Transverse colon (tissue), 4 donors: ENCODE data around the gene PLB1. TPM values are rescaled to one million over a fixed set of nuclear protein-coding genes. Genes with fewer than 3 reads are reported as not detected.
A peak's percentile ranks its signal among the peaks of the same experiment; 100 is the strongest.

Experiments
- DNase-seq: peaks from one replicate; pipeline ENCODE4 v3.0.0-alpha.2; 2019
- H3K27ac ChIP-seq, 4 donors: fragments of 200-600 bp; sonication (generic); 2 replicates each; pipeline ENCODE4 v1.5.1; 2016 to 2018; ENCODE audit warnings: inconsistent platforms in 4 of 4
- H3K27me3 ChIP-seq: fragments of 200-600 bp; sonication (generic); 2 replicates; pipeline ENCODE4 v1.5.1; 2017; ENCODE audit warnings: inconsistent platforms
- H3K36me3 ChIP-seq, 4 donors: fragments of 200-600 bp; sonication (generic); 2 replicates each; pipeline ENCODE4 v1.5.1; 2017 to 2019; ENCODE audit warnings: inconsistent platforms in 4 of 4
- H3K4me1 ChIP-seq, 4 donors: fragments of 200-600 bp; sonication (generic); 2 replicates each; pipeline ENCODE4 v1.5.1; 2017 to 2020; ENCODE audit warnings: inconsistent platforms in 4 of 4
- H3K4me3 ChIP-seq, 4 donors: fragments of 200-600 bp; sonication (generic); 1 replicate in 1 of 4; 2 replicates in 3 of 4; pipeline versions ENCODE4 v1.5.1 to v1.6.1; 2017 to 2019; ENCODE audit warnings: inconsistent platforms in 4 of 4
- H3K9me3 ChIP-seq, 2 donors: fragments of 200-600 bp; sonication (generic); 2 replicates each; pipeline ENCODE4 v1.5.1; 2017 to 2019; ENCODE audit warnings: inconsistent platforms in 2 of 2
- EP300 ChIP-seq: sonication (generic); formaldehyde crosslinking; IDR thresholded peaks from one replicate; pipeline ENCODE4 v1.6.1; 2017; ENCODE audit warnings: antibody characterized with exemption, low read depth
- POLR2A ChIP-seq: fragments of 450-650 bp; IDR thresholded peaks from one replicate; pipeline ENCODE4 v1.6.1; 2016; ENCODE audit warnings: antibody characterized with exemption, mild to moderate bottlenecking, moderate library complexity
- POLR2AphosphoS5 ChIP-seq, 3 donors: sonication (generic); formaldehyde crosslinking; IDR thresholded peaks; one replicate each; pipeline ENCODE4 v1.6.1; 2016; ENCODE audit warnings: antibody characterized with exemption in 3 of 3
- WGBS, 2 donors: methylation state at CpG; one replicate each; pipeline ENCODE4 v1.1.5; 2018; ENCODE audit warnings: low coverage in 1 of 2; 5-methylcytosine and 5-hydroxymethylcytosine counted together
- in situ Hi-C, 4 donors: fragments of 200-750 bp; cut with MboI; loops; one replicate each; pipeline versions ENCODE4 v1.15.0 to v1.15.1; 2017; ENCODE audit warnings: low sequenced_read_pairs in 3 of 4, low pct_ligation_motif_present in 1 of 4, low pct_unique_long_range_greater_than_20kb in 1 of 4
- intact Hi-C: fragments of 100-400 bp; cut with DNase I; formaldehyde crosslinking; loops from one replicate; pipeline ENCODE4 v1.15.1; 2023; ENCODE audit warnings: low total_unique reads
- total RNA-seq, 4 donors: library from RNA; depleted of rRNA; stranded (reverse); fragments of >200 nt; gene quantifications; one replicate each; pipeline ENCODE4 v1.1.0, GENCODE V29; 2016
- TF ChIP-seq, protein P1 (sequence below), 5 experiments: fragments of 200-600 bp in 3 of 5; fragments of 450-650 bp in 2 of 5; sonication (generic) in 3 of 5; IDR thresholded peaks; 1 replicate in 2 of 5; 2 replicates in 3 of 5; pipeline ENCODE4 v1.5.1; 2016 to 2017; ENCODE audit warnings: antibody characterized with exemption in 5 of 5, inconsistent platforms in 3 of 5, mild to moderate bottlenecking in 2 of 5, moderate library complexity in 1 of 5

PLB1 gene
- total RNA-seq, 4 donors from 2014 or later: 0.20 to 4.2 (median 1.8) TPM

DNA sequence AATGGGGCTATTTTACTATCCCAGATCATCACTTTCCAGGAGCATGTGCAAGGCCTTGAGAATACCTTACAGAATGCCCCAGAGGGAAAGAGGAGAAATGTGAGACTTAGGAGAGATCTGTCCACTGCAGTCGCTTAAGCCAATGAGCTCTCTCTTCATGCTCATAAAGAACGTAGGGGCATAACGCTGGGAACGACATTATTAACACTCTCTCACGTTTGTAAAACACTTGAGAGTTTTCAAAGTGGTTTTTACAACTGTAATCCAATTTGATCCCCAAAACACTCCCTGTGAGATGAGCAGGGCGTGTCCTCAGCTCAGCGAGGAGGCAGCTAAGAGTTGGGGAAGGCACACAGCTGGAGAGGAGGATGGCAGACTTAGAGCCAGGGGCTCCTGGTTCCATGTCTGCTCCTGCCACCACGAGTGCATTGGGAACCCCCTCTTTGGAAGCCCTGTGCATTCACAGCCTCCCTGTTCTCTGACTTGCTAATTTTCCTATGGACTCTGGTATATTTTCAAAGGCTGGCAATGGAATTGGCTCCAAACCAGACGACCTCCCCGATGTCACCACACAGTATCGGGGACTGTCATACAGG, 97.4 kb downstream of the PLB1 start:
- H3K9me3 ChIP-seq: no peaks in the 10 kb centered on the region
- TF ChIP-seq POLR2A: no peak
- no peak for TF ChIP-seq EP300
- no peak for TF ChIP-seq POLR2AphosphoS5 (IDR thresholded peaks at IDR 0.05)
- TF ChIP-seq, protein P1, sequence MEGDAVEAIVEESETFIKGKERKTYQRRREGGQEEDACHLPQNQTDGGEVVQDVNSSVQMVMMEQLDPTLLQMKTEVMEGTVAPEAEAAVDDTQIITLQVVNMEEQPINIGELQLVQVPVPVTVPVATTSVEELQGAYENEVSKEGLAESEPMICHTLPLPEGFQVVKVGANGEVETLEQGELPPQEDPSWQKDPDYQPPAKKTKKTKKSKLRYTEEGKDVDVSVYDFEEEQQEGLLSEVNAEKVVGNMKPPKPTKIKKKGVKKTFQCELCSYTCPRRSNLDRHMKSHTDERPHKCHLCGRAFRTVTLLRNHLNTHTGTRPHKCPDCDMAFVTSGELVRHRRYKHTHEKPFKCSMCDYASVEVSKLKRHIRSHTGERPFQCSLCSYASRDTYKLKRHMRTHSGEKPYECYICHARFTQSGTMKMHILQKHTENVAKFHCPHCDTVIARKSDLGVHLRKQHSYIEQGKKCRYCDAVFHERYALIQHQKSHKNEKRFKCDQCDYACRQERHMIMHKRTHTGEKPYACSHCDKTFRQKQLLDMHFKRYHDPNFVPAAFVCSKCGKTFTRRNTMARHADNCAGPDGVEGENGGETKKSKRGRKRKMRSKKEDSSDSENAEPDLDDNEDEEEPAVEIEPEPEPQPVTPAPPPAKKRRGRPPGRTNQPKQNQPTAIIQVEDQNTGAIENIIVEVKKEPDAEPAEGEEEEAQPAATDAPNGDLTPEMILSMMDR (IDR thresholded peaks at IDR 0.05): no peak
- H3K4me1 ChIP-seq: peaks cover 14 to 22% (median 16%) of the 10 kb centered on the region in 4 donors
- H3K4me3 ChIP-seq: no peak overlapping the region
- intact Hi-C loops (loop anchor here (5.0 kb wide), 1 partner anchor 69 kb away; no protein-coding TSS in a partner anchor), in situ Hi-C loops (loop anchor here in 3 of 4 donors (10.0 to 25.0 kb wide), 3 partner anchors 162 to 619 kb away; partner anchors contain the start of genes PPP1CB (in 3 of the 3) and WDR43 (in 1 of the 3))
- H3K27me3 ChIP-seq: no peaks in the 10 kb centered on the region
- 46 to 51% methylated on average over 4 to 11 of the region's 11 CpGs for WGBS, 2 donors
- H3K36me3 ChIP-seq: no peaks in the 10 kb centered on the region
- DNase-seq: no peak
- no peak overlapping the region for H3K27ac ChIP-seq

GRCh38 chr2:28594000-28594331, 98.1 kb downstream of the PLB1 start:
- Histone ChIP-seq H3K4me1 (peaks cover 14 to 22% (median 16%) of the 10 kb centered on the region in 4 donors), H3K36me3 (no peaks in the 10 kb centered on the region), H3K27me3 (no peaks in the 10 kb centered on the region), H3K9me3 (no peaks in the 10 kb centered on the region), H3K4me3 (no peak overlapping the region), H3K27ac (peak overlapping the region; percentile 78 to 88 (median 83))
- in situ Hi-C loops: loop anchor here in 3 of 4 donors (10.0 to 25.0 kb wide), 3 partner anchors 161 to 618 kb away; partner anchors contain the start of genes PPP1CB (in 3 of the 3) and WDR43 (in 1 of the 3)
- intact Hi-C loops: loop anchor here (2.0 to 5.0 kb wide), 2 partner anchors 68 to 159 kb away; no protein-coding TSS in a partner anchor
- 33 to 45% methylated on average over 7 to 9 of the region's 9 CpGs for WGBS, 2 donors
- no peak for TF ChIP-seq EP300
- TF ChIP-seq POLR2A: no peak
- TF ChIP-seq POLR2AphosphoS5 (IDR thresholded peaks at IDR 0.05): no peak
- TF ChIP-seq, protein P1 (IDR thresholded peaks at IDR 0.05): no peak
- no peak for DNase-seq

- no peak for TF ChIP-seq EP300
- peak; percentile 29 to 68 (median 40) for TF ChIP-seq POLR2AphosphoS5 (IDR thresholded peaks at IDR 0.05)
- TF ChIP-seq POLR2A: peak; percentile 20
- TF ChIP-seq, protein P1 (IDR thresholded peaks at IDR 0.05): peak; percentile 83 to 92 (median 84)
- intact Hi-C loops (loop anchor here (2.0 to 5.0 kb wide), 2 partner anchors 68 to 158 kb away; no protein-coding TSS in a partner anchor), in situ Hi-C loops (loop anchor here (5.0 to 25.0 kb wide), 4 partner anchors 160 to 618 kb away; partner anchors contain the start of genes PPP1CB (in 3 of the 4) and WDR43 (in 1 of the 4))
- Histone ChIP-seq H3K4me1 (peaks cover 14 to 22% (median 16%) of the 10 kb centered on the region in 4 donors), H3K4me3 (no peak overlapping the region), H3K36me3 (no peaks in the 10 kb centered on the region), H3K9me3 (no peaks in the 10 kb centered on the region), H3K27ac (peak overlapping the region; percentile 78 to 88 (median 83)), H3K27me3 (no peaks in the 10 kb centered on the region)
- DNase-seq: peak; percentile 96
- 0 to 33% methylated on average over 6 to 20 of the region's 20 CpGs for WGBS, 2 donors
These were observed 98.7 kb downstream of the PLB1 start for GRCh38 chr2:28594332-28595108.

DNA sequence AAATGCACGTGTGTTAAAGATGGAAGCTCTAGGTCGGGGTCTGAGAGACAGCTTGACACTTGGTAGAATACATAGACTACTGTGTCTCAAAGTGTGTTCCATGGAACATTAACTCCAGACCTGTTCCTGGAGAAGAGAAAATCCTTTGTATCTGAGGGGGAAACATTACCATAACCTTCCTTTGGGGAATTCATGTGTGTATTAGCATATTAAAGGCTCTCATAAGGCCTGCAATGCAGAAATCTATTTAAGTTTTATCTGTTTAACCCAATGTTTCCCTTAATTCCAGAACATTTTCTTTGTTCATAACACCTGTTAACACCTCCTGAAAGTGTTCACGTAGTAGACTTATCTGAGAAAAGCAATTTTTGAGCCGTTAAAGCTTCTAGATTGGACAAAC, 99.5 kb downstream of the PLB1 start:
- in situ Hi-C loops: loop anchor here (5.0 to 25.0 kb wide), 4 partner anchors 159 to 617 kb away; partner anchors contain the start of genes PPP1CB (in 3 of the 4) and WDR43 (in 1 of the 4)
- H3K27ac ChIP-seq: peak overlapping the region; percentile 78 to 88 (median 83)
- H3K36me3 ChIP-seq: no peaks in the 10 kb centered on the region
- H3K4me3 ChIP-seq: no peak overlapping the region
- no peaks in the 10 kb centered on the region for H3K27me3 ChIP-seq
- TF ChIP-seq, protein P1 (IDR thresholded peaks at IDR 0.05): no peak
- TF ChIP-seq POLR2A: no peak
- TF ChIP-seq POLR2AphosphoS5 (IDR thresholded peaks at IDR 0.05): no peak
- TF ChIP-seq EP300: no peak
- H3K9me3 ChIP-seq: no peaks in the 10 kb centered on the region
- H3K4me1 ChIP-seq: peaks cover 14 to 22% (median 16%) of the 10 kb centered on the region in 4 donors
- intact Hi-C loops: loop anchor here (2.0 kb wide), 1 partner anchor 157 kb away; no protein-coding TSS in a partner anchor
- 93 to 94% methylated on average over 4 of the region's 4 CpGs for WGBS, 2 donors
- DNase-seq: no peak
